ENCODE data around the gene LYRM1.

LYRM1 gene

DNA sequence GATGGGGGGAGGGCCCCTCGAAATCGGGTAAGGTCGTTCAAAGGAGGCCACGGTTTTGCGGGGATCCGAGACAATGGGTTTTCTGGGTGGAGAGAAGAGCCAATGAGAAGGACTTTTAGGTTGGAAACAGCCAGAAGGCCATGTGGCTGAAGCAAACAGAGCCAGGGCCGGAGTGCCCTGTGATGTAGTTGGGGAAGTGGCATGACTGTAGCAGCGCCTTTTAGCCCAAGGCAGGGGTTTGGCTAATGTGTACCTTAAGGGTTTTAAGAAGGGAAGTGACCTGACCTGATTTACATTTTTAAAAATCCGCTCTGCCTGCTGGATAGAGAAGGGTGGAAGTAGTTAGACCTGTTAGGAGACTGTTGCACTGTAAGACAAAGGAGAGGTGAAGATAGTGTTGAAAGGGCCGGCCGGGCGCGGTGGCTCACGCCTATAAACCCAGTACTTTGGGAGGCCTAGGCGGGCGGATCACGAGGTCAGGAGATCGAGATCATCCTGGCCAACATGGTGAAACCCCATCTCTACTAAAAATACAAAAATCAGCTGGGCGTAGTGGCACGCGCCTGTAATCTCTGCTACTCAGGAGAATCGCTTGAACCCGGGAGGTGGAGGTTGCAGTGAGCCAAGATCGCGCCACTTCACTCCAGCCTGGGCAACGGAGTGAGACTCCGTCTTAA, 1.0 kb downstream of the LYRM1 start:
- Histone ChIP-seq H3K9me3 (no peaks in the 10 kb centered on the region), H3K4me1 (no peaks in the 10 kb centered on the region; the same call in 1 of the 2 replicates)
- TF ChIP-seq, protein P1, sequence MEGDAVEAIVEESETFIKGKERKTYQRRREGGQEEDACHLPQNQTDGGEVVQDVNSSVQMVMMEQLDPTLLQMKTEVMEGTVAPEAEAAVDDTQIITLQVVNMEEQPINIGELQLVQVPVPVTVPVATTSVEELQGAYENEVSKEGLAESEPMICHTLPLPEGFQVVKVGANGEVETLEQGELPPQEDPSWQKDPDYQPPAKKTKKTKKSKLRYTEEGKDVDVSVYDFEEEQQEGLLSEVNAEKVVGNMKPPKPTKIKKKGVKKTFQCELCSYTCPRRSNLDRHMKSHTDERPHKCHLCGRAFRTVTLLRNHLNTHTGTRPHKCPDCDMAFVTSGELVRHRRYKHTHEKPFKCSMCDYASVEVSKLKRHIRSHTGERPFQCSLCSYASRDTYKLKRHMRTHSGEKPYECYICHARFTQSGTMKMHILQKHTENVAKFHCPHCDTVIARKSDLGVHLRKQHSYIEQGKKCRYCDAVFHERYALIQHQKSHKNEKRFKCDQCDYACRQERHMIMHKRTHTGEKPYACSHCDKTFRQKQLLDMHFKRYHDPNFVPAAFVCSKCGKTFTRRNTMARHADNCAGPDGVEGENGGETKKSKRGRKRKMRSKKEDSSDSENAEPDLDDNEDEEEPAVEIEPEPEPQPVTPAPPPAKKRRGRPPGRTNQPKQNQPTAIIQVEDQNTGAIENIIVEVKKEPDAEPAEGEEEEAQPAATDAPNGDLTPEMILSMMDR (IDR thresholded peaks at IDR 0.05; ENCODE audit: low read depth, low read length), result no peak

DNA sequence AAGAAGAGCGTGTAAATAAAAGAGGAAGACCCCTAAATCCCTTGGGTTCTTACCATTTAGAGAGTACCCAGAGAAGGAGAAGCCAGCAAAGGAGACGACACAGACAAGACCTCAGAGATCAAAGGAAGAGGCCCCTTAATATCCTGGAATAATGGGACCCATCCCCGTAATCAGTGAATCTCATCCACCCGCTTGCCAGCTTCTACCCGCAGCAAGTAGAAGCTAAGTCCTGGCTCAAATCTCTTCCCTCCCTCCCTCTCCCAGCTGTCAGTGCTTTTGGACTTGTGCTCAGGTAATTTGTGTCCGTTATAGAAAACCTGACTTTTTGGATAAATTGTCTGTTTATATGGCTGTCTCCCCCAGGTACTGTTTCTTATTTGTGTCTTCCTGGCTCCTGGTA, 1.9 kb downstream of the LYRM1 start:
- no peaks in the 10 kb centered on the region for H3K9me3 ChIP-seq
- no peaks in the 10 kb centered on the region for H3K27me3 ChIP-seq
- TF ChIP-seq, protein P1 (IDR thresholded peaks at IDR 0.05; ENCODE audit: low read depth, low read length), result no peak
- no peaks in the 10 kb centered on the region for H3K36me3 ChIP-seq
- no peaks in the 10 kb centered on the region; the same call in 1 of the 2 replicates for H3K4me1 ChIP-seq
- no peak overlapping the region for H3K4me3 ChIP-seq (ENCODE audit: low read depth, low read length)
- DNase-seq, result no peak

More for the DNA sequence above, 1.0 kb downstream of the LYRM1 start:
- DNase-seq, result peak; percentile 61
- Histone ChIP-seq H3K36me3 (no peaks in the 10 kb centered on the region), H3K4me3 (ENCODE audit: low read depth, low read length) (peak overlapping the region; percentile 87), H3K27me3 (no peaks in the 10 kb centered on the region)

GRCh38 chr16:20903116-20903898, 2.7 kb downstream of the LYRM1 start:
- Histone ChIP-seq H3K4me3 (ENCODE audit: low read depth, low read length) (no peak overlapping the region), H3K4me1 (no peaks in the 10 kb centered on the region; the same call in 1 of the 2 replicates), H3K9me3 (no peaks in the 10 kb centered on the region), H3K27me3 (no peaks in the 10 kb centered on the region), H3K36me3 (no peaks in the 10 kb centered on the region)
- no peak for DNase-seq
- TF ChIP-seq, protein P1 (IDR thresholded peaks at IDR 0.05; ENCODE audit: low read depth, low read length), result no peak

DNA sequence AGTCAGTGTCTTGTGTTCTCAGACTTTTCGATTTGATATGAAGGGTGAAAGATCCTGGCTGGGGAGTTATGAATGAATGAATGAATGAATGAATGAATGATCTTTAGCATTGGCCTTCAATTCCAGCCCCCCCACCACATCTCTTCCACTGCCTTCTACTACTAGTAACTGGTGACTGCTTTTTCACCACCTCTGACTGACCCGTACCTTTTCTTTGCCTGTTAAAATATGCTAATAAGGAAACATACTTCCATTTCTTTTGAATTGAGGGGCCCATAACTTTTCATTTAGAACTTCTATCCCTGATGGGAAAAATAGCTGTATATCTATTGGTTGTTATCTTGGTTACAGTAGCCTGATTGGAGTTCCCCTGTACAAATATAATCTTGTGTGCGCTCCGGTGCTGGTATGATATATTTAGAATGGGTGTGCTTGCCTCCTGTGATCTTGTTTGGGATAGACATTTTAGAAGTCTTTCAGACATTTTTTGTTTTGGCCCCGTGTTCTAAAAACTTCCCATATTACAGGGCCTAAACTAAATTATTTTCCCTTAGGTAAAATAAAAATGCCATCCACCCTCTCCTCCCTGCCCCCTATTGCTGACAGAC, 3.4 kb downstream of the LYRM1 start:
- no peaks in the 10 kb centered on the region for H3K9me3 ChIP-seq
- H3K36me3 ChIP-seq, result no peaks in the 10 kb centered on the region
- no peak overlapping the region for H3K4me3 ChIP-seq (ENCODE audit: low read depth, low read length)
- DNase-seq, result no peak
- TF ChIP-seq, protein P1 (IDR thresholded peaks at IDR 0.05; ENCODE audit: low read depth, low read length), result no peak
- no peaks in the 10 kb centered on the region; the same call in 1 of the 2 replicates for H3K4me1 ChIP-seq
- no peaks in the 10 kb centered on the region for H3K27me3 ChIP-seq

- H3K27me3 ChIP-seq, result no peaks in the 10 kb centered on the region
- no peaks in the 10 kb centered on the region for H3K36me3 ChIP-seq
- no peaks in the 10 kb centered on the region for H3K9me3 ChIP-seq
- H3K4me1 ChIP-seq, result no peaks in the 10 kb centered on the region; the same call in 1 of the 2 replicates
- no peak overlapping the region for H3K4me3 ChIP-seq (ENCODE audit: low read depth, low read length)
- TF ChIP-seq, protein P1 (IDR thresholded peaks at IDR 0.05; ENCODE audit: low read depth, low read length), result no peak
- no peak for DNase-seq
Observed at GRCh38 chr16:20904507-20905081, 4.0 kb downstream of the LYRM1 start.
